DND-41 (cell line): ENCODE results near the gene VPS33B.

ENCODE experiments used
- ATAC-seq: fragments of 200-7000 bp; cut with Tn5 transposase; 3 replicates; pipeline ENCODE4 v1.9.1; 2021; ENCODE audit warnings: low read depth; ENCODE audit not compliant: insufficient read depth
- DNase-seq: peaks from one replicate; pipeline ENCODE4 v3.0.0-alpha.2; 2020
- H2AFZ ChIP-seq: 2 replicates; pipeline ENCODE4 v1.6.0; 2012; ENCODE audit warnings: low read depth, low read length
- H3K27ac ChIP-seq: 2 replicates; pipeline ENCODE4 v1.5.1; 2012; ENCODE audit warnings: low read length, inconsistent platforms
- H3K27me3 ChIP-seq: fragments of 200-600 bp; sonication (generic); 2 replicates; pipeline ENCODE4 v1.6.0; 2012; ENCODE audit warnings: low read length, mild to moderate bottlenecking, inconsistent platforms; ENCODE audit not compliant: insufficient read depth, poor library complexity
- H3K36me3 ChIP-seq: 2 replicates; pipeline ENCODE4 v1.5.1; 2012; ENCODE audit warnings: low read length, inconsistent platforms; ENCODE audit not compliant: insufficient read depth
- H3K4me1 ChIP-seq: 2 replicates; pipeline ENCODE4 v1.5.1; 2012; ENCODE audit warnings: mild to moderate bottlenecking, low read length; ENCODE audit not compliant: insufficient read depth
- H3K4me2 ChIP-seq: 2 replicates; pipeline ENCODE4 v1.6.0; 2012; ENCODE audit warnings: mild to moderate bottlenecking, moderate library complexity, low read length, inconsistent platforms; ENCODE audit not compliant: insufficient read depth
- H3K4me3 ChIP-seq, 2 experiments: fragments of 200-600 bp in 1 of 2; shearing (Covaris generic) in 1 of 2; 2 replicates each; pipeline ENCODE4 v1.5.1; 2012 to 2016; ENCODE audit warnings: inconsistent platforms in 2 of 2, low read length in 2 of 2, mild to moderate bottlenecking in 2 of 2, low read depth in 1 of 2, moderate library complexity in 1 of 2
- H3K79me2 ChIP-seq: 2 replicates; pipeline ENCODE4 v1.6.0; 2012; ENCODE audit warnings: low read length, inconsistent platforms; ENCODE audit not compliant: insufficient read depth
- H3K9ac ChIP-seq: 2 replicates; pipeline ENCODE4 v1.6.0; 2012; ENCODE audit warnings: low read depth, mild to moderate bottlenecking, inconsistent platforms, low read length, moderate library complexity
- H3K9me3 ChIP-seq: 2 replicates; pipeline ENCODE4 v1.5.1; 2012; ENCODE audit warnings: low read length, moderate library complexity, mild to moderate bottlenecking, inconsistent platforms; ENCODE audit not compliant: insufficient read depth, severe bottlenecking
- H4K20me1 ChIP-seq: 2 replicates; pipeline ENCODE4 v1.6.0; 2012; ENCODE audit warnings: low read length; ENCODE audit not compliant: insufficient read depth
- CTCF ChIP-seq: IDR thresholded peaks from 2 replicates; pipeline ENCODE4 v1.5.1; 2012; ENCODE audit warnings: borderline replicate concordance, low read length, moderate library complexity, mild to moderate bottlenecking; ENCODE audit not compliant: poor library complexity, severe bottlenecking; ENCODE audit errors: extremely low read depth
- EZH2 ChIP-seq: IDR thresholded peaks from 3 replicates; pipeline ENCODE4 v1.6.1; 2012; ENCODE audit warnings: borderline replicate concordance, low read depth, mild to moderate bottlenecking, moderate library complexity, low read length, inconsistent platforms; ENCODE audit not compliant: severe bottlenecking

Gene VPS33B

DNA sequence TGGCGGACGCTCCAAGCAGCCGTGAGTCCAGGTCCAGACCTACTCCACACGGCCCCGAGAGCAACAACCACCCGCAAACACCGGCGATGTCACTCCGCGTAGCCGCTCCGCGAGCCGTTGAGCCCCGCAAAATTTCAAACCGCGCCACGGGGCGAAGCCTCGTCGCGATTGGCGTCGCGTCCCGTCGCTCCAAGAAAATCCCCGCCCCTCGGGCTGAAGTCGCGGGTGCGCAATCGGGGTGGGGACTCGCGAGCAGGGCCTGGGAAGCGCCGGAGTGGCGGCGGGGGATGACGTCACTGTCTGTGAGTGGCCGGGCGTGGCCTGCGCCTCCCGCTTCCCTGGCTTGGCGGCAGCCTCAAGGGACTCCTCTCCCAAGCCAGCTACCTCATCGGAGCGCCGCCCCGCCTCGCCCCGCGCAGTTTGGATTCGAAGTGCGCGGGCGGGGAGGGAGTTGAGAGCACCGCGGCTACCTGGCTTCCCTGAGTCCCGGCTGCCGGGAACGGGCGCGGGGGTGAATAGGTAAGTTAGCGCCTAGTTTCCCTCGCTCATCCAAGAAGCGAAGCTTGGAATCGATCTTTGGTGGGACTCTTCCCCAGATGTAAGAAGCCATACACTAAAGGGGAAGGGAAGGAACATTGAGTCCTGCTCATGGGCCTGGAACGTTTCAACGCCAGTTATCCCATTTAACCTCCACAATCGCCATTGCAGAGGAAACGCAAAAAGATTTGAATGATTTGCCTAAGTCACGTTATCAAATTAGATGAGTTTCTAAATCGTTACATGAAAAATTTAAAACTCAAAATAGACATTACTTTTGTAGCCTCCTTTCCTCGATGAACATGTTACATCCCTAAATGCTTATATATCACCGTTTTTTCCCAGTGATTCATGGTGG is 27.7 kb downstream of the VPS33B start, which contains the start of gene PRC1:
TSS of gene PRC1 (minus strand) at position 119 of the 895 bp plus-strand sequence. CDS start at position 1, 118 bp downstream.
- DNase-seq (peak; percentile 97), ATAC-seq (peak; percentile 96)
- Histone ChIP-seq H3K27ac (peak within 1 kb of the TSS; percentile 91), H3K79me2 (peaks cover 60% of the 10 kb centered on the region), H2AFZ (peak within 1 kb of the TSS; percentile 88), H3K4me1 (peaks cover 34% of the 10 kb centered on the region), H3K9ac (peak within 1 kb of the TSS; percentile 96), H3K4me3 (peak within 1 kb of the TSS; percentile 59 to 60), H3K9me3 (no peaks in the 10 kb centered on the region), H3K4me2 (peak within 1 kb of the TSS; percentile 75), H3K27me3 (no peaks in the 10 kb centered on the region), H4K20me1 (peaks cover 8% of the 10 kb centered on the region), H3K36me3 (peaks cover 23% of the 10 kb centered on the region)
- TF ChIP-seq EZH2 = no peak
- no peak for TF ChIP-seq CTCF

- Histone ChIP-seq H4K20me1 (peaks cover 13% of the 10 kb centered on the region), H2AFZ (peak overlapping the region; percentile 77), H3K4me2 (peak overlapping the region; percentile 75), H3K27me3 (no peaks in the 10 kb centered on the region), H3K4me3 (peak overlapping the region; percentile 59 to 60; a peak in 3 of 4 replicates), H3K9me3 (no peaks in the 10 kb centered on the region), H3K36me3 (peaks cover 18% of the 10 kb centered on the region), H3K27ac (peak overlapping the region; percentile 91), H3K9ac (peak overlapping the region; percentile 96), H3K4me1 (peaks cover 37% of the 10 kb centered on the region), H3K79me2 (peaks cover 66% of the 10 kb centered on the region)
- ATAC-seq (no peak; the same call in 1 of the 3 replicates), DNase-seq (no peak)
- TF ChIP-seq EZH2 (no peak), CTCF (no peak)
Measured at GRCh38 chr15:90994059-90994416, 28.4 kb downstream of the VPS33B start.

DNA sequence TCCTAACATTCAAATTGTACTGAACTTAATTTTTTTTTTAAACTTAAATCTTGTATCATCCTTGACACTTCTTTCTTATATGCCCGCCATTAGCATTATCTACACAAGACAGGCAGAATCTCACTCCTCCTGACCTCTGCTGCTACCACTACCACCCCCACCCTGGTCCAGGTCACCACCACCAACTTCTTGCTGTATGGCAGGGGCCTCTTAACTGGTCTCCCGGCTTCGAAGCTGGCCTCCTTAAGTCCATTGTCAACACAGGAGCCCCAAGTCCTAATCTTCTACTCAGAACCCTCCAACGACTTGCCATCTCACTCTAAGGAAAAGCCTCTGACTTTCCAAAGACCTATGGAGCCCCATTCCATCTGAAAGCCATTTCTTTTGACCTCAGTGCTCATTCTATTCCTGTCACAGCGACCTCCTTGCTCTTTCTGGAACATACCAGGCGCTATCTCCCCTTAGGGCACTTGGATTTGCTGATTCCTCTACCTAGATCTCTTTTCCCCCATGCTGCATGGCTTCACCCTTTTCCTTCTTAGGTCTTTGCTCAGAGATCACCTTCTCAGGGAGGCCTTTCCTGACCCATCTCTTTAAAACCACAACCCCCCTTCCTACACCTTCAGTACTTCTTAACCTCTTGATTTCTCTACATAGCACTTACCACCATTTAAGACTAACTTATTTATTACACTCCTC is 30.7 kb downstream of the VPS33B start:
- no peak for TF ChIP-seq EZH2
- TF ChIP-seq CTCF = no peak
- Histone ChIP-seq H3K4me1 (peaks cover 41% of the 10 kb centered on the region), H3K9ac (no peak overlapping the region), H3K9me3 (no peaks in the 10 kb centered on the region), H3K4me3 (peak overlapping the region in 1 of 2 experiments; percentile 39; a peak in 3 of 4 replicates), H3K27me3 (no peaks in the 10 kb centered on the region), H3K4me2 (peak overlapping the region; percentile 75; the same call in 1 of the 2 replicates), H3K27ac (peak overlapping the region; percentile 44; the same call in 1 of the 2 replicates), H2AFZ (no peak overlapping the region), H4K20me1 (peaks cover 28% of the 10 kb centered on the region), H3K79me2 (peaks cover 90% of the 10 kb centered on the region), H3K36me3 (peaks cover 5% of the 10 kb centered on the region; the same call in 1 of the 2 replicates)
- no peak for ATAC-seq
- no peak for DNase-seq
